Measurements from ENCODE around the gene ATP9B. TPM values are rescaled to one million over a fixed set of nuclear protein-coding genes. Genes with fewer than 3 reads are reported as not detected.

The ATP9B gene
- total RNA-seq, 1 donor from 2014 or later: 37.3 TPM

DNA sequence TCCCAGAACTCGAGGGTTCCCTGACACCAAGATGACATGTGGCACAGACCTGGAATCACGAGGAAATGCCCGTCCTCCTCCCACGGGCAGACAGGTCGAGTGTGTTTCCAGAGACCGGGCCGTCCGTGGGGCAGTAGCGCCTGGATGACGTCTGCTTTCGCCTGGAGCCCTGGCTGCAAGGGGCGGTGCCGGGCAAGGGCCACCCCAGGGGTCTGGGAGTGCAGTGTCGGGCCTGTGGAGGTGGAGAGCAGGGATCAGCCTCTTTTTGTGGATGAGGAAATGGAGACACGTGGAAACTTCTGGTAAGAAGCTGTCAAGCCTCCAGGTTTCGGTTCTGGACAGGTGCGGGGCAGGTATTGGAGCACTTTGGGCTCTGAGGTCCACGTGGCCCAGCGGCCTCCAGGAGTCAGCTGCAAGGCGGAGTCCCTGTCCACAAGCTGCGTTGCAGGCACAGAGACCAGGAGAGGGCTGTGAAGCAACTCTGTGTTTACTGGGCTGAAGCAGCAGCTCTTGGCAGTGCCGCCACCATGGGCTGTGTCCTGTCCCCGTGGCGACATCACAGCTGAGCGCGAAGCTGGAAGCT is 352.2 kb downstream of the ATP9B start:
- no peak overlapping the region for H3K4me3 Mint-ChIP-seq (ENCODE audit: unreplicated experiment)
- peaks cover 13% of the 10 kb centered on the region for H3K27me3 Mint-ChIP-seq (ENCODE audit: unreplicated experiment)
- DNase-seq (ENCODE audit: low spot score): no peak
- no peak overlapping the region for H3K27ac Mint-ChIP-seq (ENCODE audit: unreplicated experiment)
- no peaks in the 10 kb centered on the region for H3K9me3 Mint-ChIP-seq (ENCODE audit: unreplicated experiment)
- TF ChIP-seq, protein P1, sequence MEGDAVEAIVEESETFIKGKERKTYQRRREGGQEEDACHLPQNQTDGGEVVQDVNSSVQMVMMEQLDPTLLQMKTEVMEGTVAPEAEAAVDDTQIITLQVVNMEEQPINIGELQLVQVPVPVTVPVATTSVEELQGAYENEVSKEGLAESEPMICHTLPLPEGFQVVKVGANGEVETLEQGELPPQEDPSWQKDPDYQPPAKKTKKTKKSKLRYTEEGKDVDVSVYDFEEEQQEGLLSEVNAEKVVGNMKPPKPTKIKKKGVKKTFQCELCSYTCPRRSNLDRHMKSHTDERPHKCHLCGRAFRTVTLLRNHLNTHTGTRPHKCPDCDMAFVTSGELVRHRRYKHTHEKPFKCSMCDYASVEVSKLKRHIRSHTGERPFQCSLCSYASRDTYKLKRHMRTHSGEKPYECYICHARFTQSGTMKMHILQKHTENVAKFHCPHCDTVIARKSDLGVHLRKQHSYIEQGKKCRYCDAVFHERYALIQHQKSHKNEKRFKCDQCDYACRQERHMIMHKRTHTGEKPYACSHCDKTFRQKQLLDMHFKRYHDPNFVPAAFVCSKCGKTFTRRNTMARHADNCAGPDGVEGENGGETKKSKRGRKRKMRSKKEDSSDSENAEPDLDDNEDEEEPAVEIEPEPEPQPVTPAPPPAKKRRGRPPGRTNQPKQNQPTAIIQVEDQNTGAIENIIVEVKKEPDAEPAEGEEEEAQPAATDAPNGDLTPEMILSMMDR (IDR thresholded peaks at IDR 0.05; ENCODE audit: unreplicated experiment): no peak
- H3K4me1 Mint-ChIP-seq (ENCODE audit: unreplicated experiment): peaks cover 15% of the 10 kb centered on the region
- peaks cover 27% of the 10 kb centered on the region for H3K36me3 Mint-ChIP-seq (ENCODE audit: low read depth, unreplicated experiment)

DNA sequence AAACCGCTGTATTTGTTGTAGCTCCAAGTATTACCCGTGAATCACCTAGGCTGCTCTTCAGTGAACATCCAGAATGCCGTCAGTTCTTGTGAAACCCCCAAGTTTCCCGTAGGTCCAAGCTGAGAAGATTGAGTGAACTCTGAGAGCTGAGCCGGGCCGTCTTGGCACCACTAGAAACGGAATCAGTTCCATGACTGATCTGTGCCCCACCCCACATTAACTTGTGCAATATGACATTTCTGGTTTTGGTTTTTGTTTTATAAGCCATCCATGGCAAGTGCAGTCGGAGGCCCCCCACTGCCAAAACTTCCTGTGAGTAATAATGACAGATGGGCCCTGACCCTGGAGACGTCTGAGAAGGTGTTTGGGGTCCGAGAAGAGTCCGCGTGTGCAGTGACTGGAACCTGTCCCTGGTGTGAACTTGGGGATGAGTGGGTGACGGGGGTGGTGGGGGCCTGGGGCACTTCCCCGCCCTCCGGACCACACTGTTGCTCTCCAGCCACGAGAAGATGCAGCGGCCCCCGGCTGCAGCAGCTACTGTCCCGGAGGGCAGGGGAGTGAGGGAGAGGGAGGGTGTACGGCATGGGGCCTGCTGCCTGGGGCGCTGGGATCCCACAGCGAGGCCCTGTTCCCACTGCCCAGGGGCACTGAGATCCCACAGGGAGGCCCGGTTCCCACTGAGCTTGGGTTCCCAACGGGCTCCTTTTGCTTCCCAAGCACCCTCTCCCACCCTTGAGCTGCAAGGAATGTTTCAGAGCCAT is 353.0 kb downstream of the ATP9B start:
- no peaks in the 10 kb centered on the region for H3K9me3 Mint-ChIP-seq (ENCODE audit: unreplicated experiment)
- peaks cover 27% of the 10 kb centered on the region for H3K36me3 Mint-ChIP-seq (ENCODE audit: low read depth, unreplicated experiment)
- no peak overlapping the region for H3K27ac Mint-ChIP-seq (ENCODE audit: unreplicated experiment)
- TF ChIP-seq, protein P1 (IDR thresholded peaks at IDR 0.05; ENCODE audit: unreplicated experiment): no peak
- H3K4me1 Mint-ChIP-seq (ENCODE audit: unreplicated experiment): peaks cover 15% of the 10 kb centered on the region
- peaks cover 11% of the 10 kb centered on the region for H3K27me3 Mint-ChIP-seq (ENCODE audit: unreplicated experiment)
- no peak for DNase-seq (ENCODE audit: low spot score)
- no peak overlapping the region for H3K4me3 Mint-ChIP-seq (ENCODE audit: unreplicated experiment)

DNA sequence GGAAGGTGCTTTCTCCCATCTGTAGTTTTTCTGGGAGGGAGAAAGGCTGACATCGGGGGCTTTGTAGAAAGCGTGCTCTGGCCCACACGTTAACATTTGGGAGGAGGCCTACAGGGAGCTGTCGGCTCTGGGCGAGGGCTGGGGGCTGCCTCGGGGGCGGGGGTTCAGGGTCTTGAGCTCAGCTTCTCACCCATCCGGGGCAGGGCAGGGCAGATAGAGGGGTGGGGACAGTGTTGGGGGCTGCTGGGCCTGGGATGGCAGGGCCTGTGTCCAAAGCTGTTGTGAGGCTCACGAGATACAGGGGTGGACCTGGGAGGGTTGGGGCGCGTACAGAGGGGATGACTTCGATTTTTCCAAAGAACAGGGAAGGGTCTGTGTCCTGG is 353.6 kb downstream of the ATP9B start:
- H3K27me3 Mint-ChIP-seq (ENCODE audit: unreplicated experiment): peaks cover 11% of the 10 kb centered on the region
- peaks cover 15% of the 10 kb centered on the region for H3K4me1 Mint-ChIP-seq (ENCODE audit: unreplicated experiment)
- TF ChIP-seq, protein P1 (IDR thresholded peaks at IDR 0.05; ENCODE audit: unreplicated experiment): no peak
- no peaks in the 10 kb centered on the region for H3K9me3 Mint-ChIP-seq (ENCODE audit: unreplicated experiment)
- no peak overlapping the region for H3K4me3 Mint-ChIP-seq (ENCODE audit: unreplicated experiment)
- H3K36me3 Mint-ChIP-seq (ENCODE audit: low read depth, unreplicated experiment): peaks cover 27% of the 10 kb centered on the region
- DNase-seq (ENCODE audit: low spot score): no peak
- no peak overlapping the region for H3K27ac Mint-ChIP-seq (ENCODE audit: unreplicated experiment)

DNA sequence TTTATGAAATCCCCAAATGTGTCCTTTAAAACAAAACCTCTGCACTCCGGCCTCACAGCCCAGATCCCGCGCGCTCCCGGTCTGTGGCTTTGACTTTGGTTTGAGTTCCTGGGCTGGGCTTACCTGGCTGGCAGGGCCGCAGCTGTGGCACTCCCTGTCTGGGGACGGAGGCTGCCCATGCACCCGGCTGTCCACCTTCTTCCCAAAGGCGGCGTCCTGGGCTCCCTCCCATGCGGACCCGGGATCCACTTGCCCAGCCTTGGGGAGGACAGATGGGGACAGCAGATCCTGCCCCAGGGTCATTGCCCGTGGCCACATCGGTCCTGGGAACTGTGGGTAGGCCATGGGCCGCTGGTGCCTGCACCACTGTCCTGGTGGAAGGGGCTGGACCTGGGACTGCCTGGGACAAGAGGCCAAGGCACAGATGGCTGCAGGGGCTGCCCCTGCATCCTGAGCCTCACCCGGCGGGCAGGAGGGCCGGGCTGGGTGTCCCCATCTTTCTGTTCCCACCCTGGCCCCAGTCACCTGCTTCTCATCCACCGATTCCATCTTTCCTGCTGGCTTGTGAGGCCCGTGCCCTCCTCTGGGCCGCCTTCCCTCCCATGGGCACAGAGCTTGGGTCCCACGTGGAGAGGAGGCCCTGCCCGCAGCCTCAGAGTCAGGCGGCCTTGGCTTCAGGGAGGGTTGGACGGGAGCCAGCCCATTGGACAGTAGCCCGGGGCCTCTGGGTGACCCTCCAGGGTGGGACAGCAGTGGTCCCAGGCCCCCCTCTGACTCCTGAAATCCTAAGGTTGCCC is 354.2 kb downstream of the ATP9B start:
- H3K4me1 Mint-ChIP-seq (ENCODE audit: unreplicated experiment): peaks cover 20% of the 10 kb centered on the region
- H3K36me3 Mint-ChIP-seq (ENCODE audit: low read depth, unreplicated experiment): peaks cover 32% of the 10 kb centered on the region
- TF ChIP-seq, protein P1 (IDR thresholded peaks at IDR 0.05; ENCODE audit: unreplicated experiment): no peak
- no peak overlapping the region for H3K4me3 Mint-ChIP-seq (ENCODE audit: unreplicated experiment)
- H3K9me3 Mint-ChIP-seq (ENCODE audit: unreplicated experiment): no peaks in the 10 kb centered on the region
- no peak for DNase-seq (ENCODE audit: low spot score)
- H3K27me3 Mint-ChIP-seq (ENCODE audit: unreplicated experiment): peaks cover 10% of the 10 kb centered on the region
- H3K27ac Mint-ChIP-seq (ENCODE audit: unreplicated experiment): no peak overlapping the region

All from endothelial cell (in vitro differentiated cells).